HCT116 (cell line): Measurements from ENCODE around the gene MOB3B. TPM values are rescaled to one million over a fixed set of nuclear protein-coding genes. Genes with fewer than 3 reads are reported as not detected.

Source experiments
- ATAC-seq: fragments of 200-7000 bp; cut with Tn5 transposase; 2 replicates; pipeline ENCODE4 v1.9.1; 2020; ENCODE audit warnings: mild to moderate bottlenecking, moderate library complexity
- BruUV-seq: library from RNA; stranded (reverse); fragments of 400-500 nt; replicated peaks from 2 replicates; lab custom pipeline; 2021; lab: Mats Ljungman, UMichigan
- CTCF ChIA-PET: fragments of 300-600 bp; sonication (Branson Sonifier 250); formaldehyde crosslinking; loops from one replicate; lab custom pipeline; 2021; ENCODE audit warnings: antibody characterized with exemption; lab: Charles Lee
- POLR2A ChIA-PET: fragments of 300-600, 350-600 bp; sonication (Branson Sonifier 250); formaldehyde crosslinking; loops from one replicate; lab custom pipeline; 2021; ENCODE audit warnings: antibody characterized with exemption; lab: Charles Lee
- RAD21 ChIA-PET, 2 experiments: fragments of 300-600 bp; sonication (Branson Sonifier 250); formaldehyde crosslinking; loops; one replicate each; lab custom pipeline; 2023; ENCODE audit warnings: low total read pairs in 2 of 2; ENCODE audit not compliant: uncharacterized antibody in 2 of 2, unreplicated experiment in 2 of 2, low non-redundant PET in 1 of 2; lab: Charles Lee
- DNase-seq: peaks from one replicate; pipeline ENCODE4 v3.0.0-alpha.2; 2010; ENCODE audit warnings: low read depth, low spot score
- H2AFZ ChIP-seq: fragments of 200-600 bp; shearing (Covaris generic), sonication (generic); 2 replicates; pipeline ENCODE4 v1.6.1; 2017; ENCODE audit warnings: low read depth, mixed run types, mixed read lengths, antibody characterized with exemption, low read length; ENCODE audit not compliant: poor library complexity, severe bottlenecking
- H3K27ac ChIP-seq: 2 replicates; pipeline ENCODE4 v1.5.1; 2012; ENCODE audit warnings: low read depth, low read length
- H3K27me3 ChIP-seq: fragments of 200-600 bp; sonication (generic); 2 replicates; pipeline ENCODE4 v1.6.1; 2016; ENCODE audit warnings: mixed run types, low read length, mixed read lengths; ENCODE audit not compliant: insufficient read depth
- H3K36me3 ChIP-seq, 2 experiments: fragments of 200-500 bp in 1 of 2; fragments of 200-600 bp in 1 of 2; sonication (Bioruptor generic) in 1 of 2; sonication (generic) in 1 of 2; 2 replicates each; pipeline versions ENCODE4 v1.5.1 to v1.6.1; 2014 to 2016; ENCODE audit warnings: low read length in 2 of 2, inconsistent platforms in 1 of 2, mixed read lengths in 1 of 2, mixed run types in 1 of 2; ENCODE audit not compliant: insufficient read depth in 2 of 2, control insufficient read depth in 1 of 2
- H3K4me1 ChIP-seq, 2 experiments: fragments of 200-600 bp in 1 of 2; sonication (generic) in 1 of 2; 2 replicates each; pipeline versions ENCODE4 v1.5.1 to v1.6.1; 2012 to 2017; ENCODE audit warnings: low read length in 2 of 2, inconsistent platforms in 1 of 2, mild to moderate bottlenecking in 1 of 2, mixed read lengths in 1 of 2, mixed run types in 1 of 2, moderate library complexity in 1 of 2; ENCODE audit not compliant: insufficient read depth in 2 of 2, control insufficient read depth in 1 of 2
- H3K4me2 ChIP-seq: fragments of 200-600 bp; sonication (generic); 2 replicates; pipeline ENCODE4 v1.6.1; 2017; ENCODE audit warnings: mixed run types, low read length, mixed read lengths
- H3K4me3 ChIP-seq, 2 experiments: fragments of 200-600 bp in 1 of 2; sonication (generic) in 1 of 2; replicated peaks in 1 of 2; 2 replicates each; pipeline ENCODE4 v1.5.1; 2011 to 2016; ENCODE audit warnings: low read length in 2 of 2, control low read depth in 1 of 2, low read depth in 1 of 2, mild to moderate bottlenecking in 1 of 2, mixed read lengths in 1 of 2, mixed run types in 1 of 2
- H3K79me2 ChIP-seq: fragments of 200-600 bp; sonication (generic); 2 replicates; pipeline ENCODE4 v1.6.1; 2017; ENCODE audit warnings: mild to moderate bottlenecking, mixed run types, low read length, moderate library complexity, mixed read lengths; ENCODE audit not compliant: insufficient read depth
- H3K9ac ChIP-seq: fragments of 200-600 bp; sonication (generic); 2 replicates; pipeline ENCODE4 v1.6.1; 2016; ENCODE audit warnings: low read length, mixed read lengths
- H3K9me2 ChIP-seq: fragments of 200-600 bp; sonication (generic), shearing (Covaris generic); 2 replicates; pipeline ENCODE4 v1.6.1; 2017; ENCODE audit warnings: mixed run types, mild to moderate bottlenecking, moderate library complexity; ENCODE audit not compliant: insufficient read depth
- H3K9me3 ChIP-seq, 2 experiments: fragments of 200-500 bp in 1 of 2; fragments of 200-600 bp in 1 of 2; sonication (Bioruptor generic) in 1 of 2; sonication (generic) in 1 of 2; 2 replicates each; pipeline ENCODE4 v1.6.1; 2014 to 2017; ENCODE audit warnings: low read length in 2 of 2, mixed read lengths in 2 of 2, inconsistent platforms in 1 of 2, low read depth in 1 of 2, mild to moderate bottlenecking in 1 of 2, mixed run types in 1 of 2, moderate library complexity in 1 of 2; ENCODE audit not compliant: control insufficient read depth in 1 of 2, insufficient read depth in 1 of 2
- H4K20me1 ChIP-seq: fragments of 200-600 bp; sonication (generic), shearing (Covaris generic); 2 replicates; pipeline ENCODE4 v1.6.1; 2017; ENCODE audit warnings: mixed run types, mild to moderate bottlenecking, moderate library complexity; ENCODE audit not compliant: insufficient read depth
- ELF1 ChIP-seq: IDR thresholded peaks from 2 replicates; pipeline ENCODE4 v1.6.1; 2012; ENCODE audit warnings: low read depth, borderline replicate concordance
- POLR2A ChIP-seq: IDR thresholded peaks from 2 replicates; pipeline ENCODE4 v1.7.0; 2011; ENCODE audit warnings: borderline replicate concordance; ENCODE audit not compliant: insufficient read depth, insufficient read length; ENCODE audit errors: extremely low read depth
- POLR2AphosphoS5 ChIP-seq: IDR thresholded peaks from 2 replicates; pipeline ENCODE4 v1.6.1; 2011; ENCODE audit warnings: mild to moderate bottlenecking, low read depth, low read length, moderate library complexity
- TCF7L2 ChIP-seq: IDR thresholded peaks from 2 replicates; pipeline ENCODE4 v1.7.0; 2011; ENCODE audit warnings: borderline replicate concordance, inconsistent platforms; ENCODE audit not compliant: insufficient read depth, insufficient read length; ENCODE audit errors: extremely low read depth
- YY1 ChIP-seq: IDR thresholded peaks from 2 replicates; pipeline ENCODE4 v1.6.1; 2011; ENCODE audit warnings: low read length, low read depth, moderate library complexity, mild to moderate bottlenecking; ENCODE audit not compliant: insufficient replicate concordance; ENCODE audit errors: extremely low read depth
- ZFX ChIP-seq: fragments of 450-650 bp; IDR thresholded peaks from 2 replicates; pipeline ENCODE4 v1.6.1; 2017
- intact Hi-C: fragments of 100-400 bp; cut with micrococcal nuclease; formaldehyde crosslinking; loops from 2 replicates; pipeline ENCODE4 v1.10.0; 2022
- total RNA-seq: library from RNA; stranded (reverse); gene quantifications from one replicate; pipeline ENCODE4 v1.2.1, GENCODE V29; 2021; ENCODE audit not compliant: unreplicated experiment
- TF ChIP-seq, protein P1 (sequence below): IDR thresholded peaks from 2 replicates; pipeline ENCODE4 v1.6.1; 2012
- TF ChIP-seq, protein P2 (sequence below): IDR thresholded peaks from 2 replicates; pipeline ENCODE4 v1.6.1; 2011; ENCODE audit warnings: mild to moderate bottlenecking, low read length, moderate library complexity; ENCODE audit not compliant: insufficient replicate concordance; ENCODE audit errors: extremely low read depth

The MOB3B gene
- total RNA-seq, 1 experiment from 2014 or later = 1.2 TPM

DNA sequence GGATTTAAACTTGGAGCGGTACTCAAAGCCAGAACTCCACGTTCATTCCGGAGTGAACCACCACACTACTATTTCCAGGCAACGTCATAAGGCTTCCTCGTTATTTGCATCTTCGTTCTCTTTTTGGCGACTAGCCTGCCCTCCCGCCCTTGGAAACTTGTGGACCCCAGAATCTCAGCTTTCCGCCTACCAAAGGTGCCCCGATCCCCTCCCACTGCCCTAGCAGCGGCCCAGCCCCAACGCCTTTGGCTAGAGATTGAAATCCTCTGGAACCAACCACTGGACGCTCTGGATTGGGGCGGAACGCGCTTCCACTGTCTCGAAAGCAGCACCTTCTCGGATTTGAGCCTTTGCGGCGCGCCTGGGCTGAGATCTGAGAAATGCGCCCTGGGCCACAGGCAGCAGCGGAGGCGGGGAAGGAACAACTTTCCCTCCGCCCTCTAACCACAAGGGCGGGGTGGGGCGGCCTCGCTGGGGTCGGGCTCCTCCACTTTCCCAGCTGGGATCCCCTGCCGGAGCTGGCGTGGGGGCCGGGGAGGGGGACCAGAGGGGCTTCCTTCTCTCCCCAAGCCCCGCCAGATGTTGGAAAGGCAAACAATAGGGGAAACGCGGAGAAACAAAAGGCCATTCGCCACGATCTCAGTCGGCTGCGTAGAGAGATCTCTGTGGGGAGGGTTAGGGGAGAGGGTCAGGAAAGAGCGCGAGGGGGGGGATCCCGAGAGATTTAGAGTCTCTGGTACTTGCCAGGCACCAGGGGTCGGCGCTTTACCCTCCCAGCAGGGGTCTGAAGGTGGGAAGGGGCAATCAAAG, 1.3 kb downstream of the MOB3B start:
- ATAC-seq (peak; percentile 50), DNase-seq (no peak)
- Histone ChIP-seq H3K9me2 (no peaks in the 10 kb centered on the region), H3K4me2 (peak overlapping the region; percentile 92), H2AFZ (peak overlapping the region; percentile 77), H3K27me3 (no peaks in the 10 kb centered on the region; the same call in 1 of the 2 replicates), H3K4me1 (peaks cover 0 to 16% of the 10 kb centered on the region in 2 experiments; a peak in 1 of 4 replicates), H3K9me3 (no peaks in the 10 kb centered on the region), H3K36me3 (no peaks in the 10 kb centered on the region), H3K4me3 (peak overlapping the region; percentile 50 to 62), H4K20me1 (no peaks in the 10 kb centered on the region), H3K27ac (no peak overlapping the region), H3K9ac (peak overlapping the region; percentile 35; the same call in 1 of the 2 replicates), H3K79me2 (no peaks in the 10 kb centered on the region)
- TF ChIP-seq POLR2AphosphoS5 (no peak), ZFX (no peak), TCF7L2 (no peak), YY1 (no peak), ELF1 (no peak), POLR2A (no peak)
- TF ChIP-seq, protein P1, sequence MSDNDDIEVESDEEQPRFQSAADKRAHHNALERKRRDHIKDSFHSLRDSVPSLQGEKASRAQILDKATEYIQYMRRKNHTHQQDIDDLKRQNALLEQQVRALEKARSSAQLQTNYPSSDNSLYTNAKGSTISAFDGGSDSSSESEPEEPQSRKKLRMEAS = no peak
- TF ChIP-seq, protein P2, sequence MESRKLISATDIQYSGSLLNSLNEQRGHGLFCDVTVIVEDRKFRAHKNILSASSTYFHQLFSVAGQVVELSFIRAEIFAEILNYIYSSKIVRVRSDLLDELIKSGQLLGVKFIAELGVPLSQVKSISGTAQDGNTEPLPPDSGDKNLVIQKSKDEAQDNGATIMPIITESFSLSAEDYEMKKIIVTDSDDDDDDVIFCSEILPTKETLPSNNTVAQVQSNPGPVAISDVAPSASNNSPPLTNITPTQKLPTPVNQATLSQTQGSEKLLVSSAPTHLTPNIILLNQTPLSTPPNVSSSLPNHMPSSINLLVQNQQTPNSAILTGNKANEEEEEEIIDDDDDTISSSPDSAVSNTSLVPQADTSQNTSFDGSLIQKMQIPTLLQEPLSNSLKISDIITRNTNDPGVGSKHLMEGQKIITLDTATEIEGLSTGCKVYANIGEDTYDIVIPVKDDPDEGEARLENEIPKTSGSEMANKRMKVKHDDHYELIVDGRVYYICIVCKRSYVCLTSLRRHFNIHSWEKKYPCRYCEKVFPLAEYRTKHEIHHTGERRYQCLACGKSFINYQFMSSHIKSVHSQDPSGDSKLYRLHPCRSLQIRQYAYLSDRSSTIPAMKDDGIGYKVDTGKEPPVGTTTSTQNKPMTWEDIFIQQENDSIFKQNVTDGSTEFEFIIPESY = no peak
- POLR2A ChIA-PET = no interaction called here
- no TSS peak for BruUV-seq
- intact Hi-C loops = no loop called here
- RAD21 ChIA-PET = no interaction called here
- CTCF ChIA-PET = interaction anchor here (0.9 to 1.7 kb wide), 2 partner anchors 14 to 195 kb away, joined by 3 to 7 read pairs; no protein-coding TSS in a partner anchor
